Tibial nerve (tissue), 4 donors: ENCODE results near the gene EREG. TPM values are rescaled to one million over a fixed set of nuclear protein-coding genes. Genes with fewer than 3 reads are reported as not detected.
A peak's percentile ranks its signal among the peaks of the same experiment; 100 is the strongest.

Experiments
- DNase-seq, 2 donors: peaks; one replicate each; pipeline ENCODE4 v3.0.0-alpha.2; 2019; ENCODE audit warnings: low spot score in 2 of 2
- H3K27ac ChIP-seq, 4 donors: fragments of 200-600 bp; sonication (generic) in 3 of 4; one replicate each; pipeline ENCODE4 v1.5.1; 2017 to 2019; ENCODE audit warnings: mild to moderate bottlenecking in 1 of 4
- H3K27me3 ChIP-seq, 2 donors: fragments of 200-600 bp; sonication (generic) in 1 of 2; one replicate each; pipeline versions ENCODE4 v1.5.1 to v1.6.0; 2017 to 2019
- H3K36me3 ChIP-seq, 3 donors: fragments of 200-600 bp; sonication (generic); one replicate each; pipeline ENCODE4 v1.5.1; 2018 to 2019
- H3K4me1 ChIP-seq, 4 donors: fragments of 200-600 bp; sonication (generic) in 3 of 4; one replicate each; pipeline ENCODE4 v1.5.1; 2017 to 2019
- H3K4me3 ChIP-seq, 4 donors: fragments of 200-600 bp; sonication (generic) in 3 of 4; one replicate each; pipeline ENCODE4 v1.5.1; 2017 to 2019; ENCODE audit warnings: mild to moderate bottlenecking in 1 of 4, moderate library complexity in 1 of 4
- H3K9me3 ChIP-seq, 4 donors: fragments of 200-600 bp; sonication (generic) in 3 of 4; one replicate each; pipeline ENCODE4 v1.5.1; 2017 to 2019
- EP300 ChIP-seq, 2 donors: sonication (generic); formaldehyde crosslinking; IDR thresholded peaks; one replicate each; pipeline ENCODE4 v1.6.1; 2017; ENCODE audit warnings: antibody characterized with exemption in 2 of 2, mild to moderate bottlenecking in 1 of 2
- POLR2A ChIP-seq, 2 donors: fragments of 450-650 bp; IDR thresholded peaks; one replicate each; pipeline ENCODE4 v1.6.1; 2017; ENCODE audit warnings: antibody characterized with exemption in 2 of 2, mild to moderate bottlenecking in 2 of 2, moderate library complexity in 2 of 2
- WGBS, 2 donors: methylation state at CpG; one replicate each; pipeline ENCODE4 v1.1.5; 2018; 5-methylcytosine and 5-hydroxymethylcytosine counted together
- total RNA-seq, 4 donors: library from RNA; depleted of rRNA; stranded (reverse); fragments of >200 nt; gene quantifications; one replicate each; pipeline ENCODE4 v1.1.0, GENCODE V29; 2016
- TF ChIP-seq, protein P1 (sequence below), 5 experiments: fragments of 200-600 bp in 3 of 5; fragments of 450-650 bp in 2 of 5; sonication (generic) in 3 of 5; IDR thresholded peaks; one replicate each; pipeline ENCODE4 v1.5.1; 2016 to 2019; ENCODE audit warnings: antibody characterized with exemption in 5 of 5, mild to moderate bottlenecking in 3 of 5, moderate library complexity in 2 of 5

EREG gene
- total RNA-seq, 4 donors from 2014 or later: 0.20 to 0.21 TPM; not detected in 2

DNA sequence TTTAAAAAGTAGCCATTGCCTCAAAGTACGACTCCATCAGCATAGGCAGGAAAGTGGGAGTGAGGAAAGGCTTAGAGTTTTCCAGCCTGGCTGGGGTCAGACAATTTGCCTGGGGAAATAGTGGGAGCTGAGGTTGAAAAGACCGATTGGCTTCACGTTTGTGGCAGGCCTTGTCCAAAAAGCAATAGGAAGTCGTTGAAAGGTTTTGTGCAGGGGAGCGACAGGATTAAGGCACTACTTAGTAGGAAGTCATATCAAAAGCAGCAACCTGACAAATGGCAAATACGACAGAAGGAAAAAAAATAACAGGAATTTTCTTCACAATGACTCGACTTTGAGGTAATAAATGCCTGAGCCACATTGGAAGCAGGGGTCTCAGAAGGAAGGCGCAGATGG, 691 bp upstream of the EREG start:
- Histone ChIP-seq H3K4me3 (no peak overlapping the region), H3K36me3 (no peaks in the 10 kb centered on the region), H3K4me1 (peaks cover 0 to 17% (median 3%) of the 10 kb centered on the region in 4 donors), H3K27ac (no peak overlapping the region), H3K27me3 (peaks cover 0 to 37% of the 10 kb centered on the region in 2 donors), H3K9me3 (no peaks in the 10 kb centered on the region)
- no peak for TF ChIP-seq POLR2A (IDR thresholded peaks at IDR 0.05)
- no peak for TF ChIP-seq EP300 (IDR thresholded peaks at IDR 0.05)
- TF ChIP-seq, protein P1, sequence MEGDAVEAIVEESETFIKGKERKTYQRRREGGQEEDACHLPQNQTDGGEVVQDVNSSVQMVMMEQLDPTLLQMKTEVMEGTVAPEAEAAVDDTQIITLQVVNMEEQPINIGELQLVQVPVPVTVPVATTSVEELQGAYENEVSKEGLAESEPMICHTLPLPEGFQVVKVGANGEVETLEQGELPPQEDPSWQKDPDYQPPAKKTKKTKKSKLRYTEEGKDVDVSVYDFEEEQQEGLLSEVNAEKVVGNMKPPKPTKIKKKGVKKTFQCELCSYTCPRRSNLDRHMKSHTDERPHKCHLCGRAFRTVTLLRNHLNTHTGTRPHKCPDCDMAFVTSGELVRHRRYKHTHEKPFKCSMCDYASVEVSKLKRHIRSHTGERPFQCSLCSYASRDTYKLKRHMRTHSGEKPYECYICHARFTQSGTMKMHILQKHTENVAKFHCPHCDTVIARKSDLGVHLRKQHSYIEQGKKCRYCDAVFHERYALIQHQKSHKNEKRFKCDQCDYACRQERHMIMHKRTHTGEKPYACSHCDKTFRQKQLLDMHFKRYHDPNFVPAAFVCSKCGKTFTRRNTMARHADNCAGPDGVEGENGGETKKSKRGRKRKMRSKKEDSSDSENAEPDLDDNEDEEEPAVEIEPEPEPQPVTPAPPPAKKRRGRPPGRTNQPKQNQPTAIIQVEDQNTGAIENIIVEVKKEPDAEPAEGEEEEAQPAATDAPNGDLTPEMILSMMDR (IDR thresholded peaks at IDR 0.05): no peak
- WGBS, 2 donors: 36% methylated on average over 8 of the region's 8 CpGs
- no peak for DNase-seq

DNA sequence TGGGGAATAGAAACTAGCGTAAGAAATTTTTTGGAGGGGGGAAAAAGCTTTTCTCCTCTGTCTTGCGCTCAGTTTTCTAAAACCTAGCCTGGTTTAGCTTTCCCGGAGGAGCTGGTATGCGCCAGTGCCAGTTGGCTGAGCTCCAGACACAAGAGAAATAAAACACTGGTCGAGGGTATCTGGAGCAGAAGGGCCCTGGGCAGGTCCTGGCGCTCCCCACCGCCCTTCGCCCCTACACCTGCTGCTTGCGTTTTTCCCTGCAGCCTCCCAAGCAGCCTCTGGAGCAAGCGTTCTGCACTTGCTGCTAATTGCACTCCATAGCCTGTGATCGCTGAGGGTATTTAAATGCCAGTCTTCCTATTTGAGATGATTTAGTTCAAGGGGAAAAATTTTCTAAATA, 816 bp downstream of the EREG start:
- Histone ChIP-seq H3K4me3 (peak overlapping the region in 2 of 4 donors; percentile 15 to 42), H3K27me3 (peaks cover 0 to 37% of the 10 kb centered on the region in 2 donors), H3K36me3 (no peaks in the 10 kb centered on the region), H3K27ac (no peak overlapping the region), H3K9me3 (no peaks in the 10 kb centered on the region), H3K4me1 (peaks cover 0 to 17% (median 3%) of the 10 kb centered on the region in 4 donors)
- WGBS, 2 donors: 13 to 14% methylated on average over 11 of the region's 11 CpGs
- no peak for TF ChIP-seq EP300 (IDR thresholded peaks at IDR 0.05)
- TF ChIP-seq POLR2A (IDR thresholded peaks at IDR 0.05): no peak
- TF ChIP-seq, protein P1 (IDR thresholded peaks at IDR 0.05): no peak
- DNase-seq: no peak

DNA sequence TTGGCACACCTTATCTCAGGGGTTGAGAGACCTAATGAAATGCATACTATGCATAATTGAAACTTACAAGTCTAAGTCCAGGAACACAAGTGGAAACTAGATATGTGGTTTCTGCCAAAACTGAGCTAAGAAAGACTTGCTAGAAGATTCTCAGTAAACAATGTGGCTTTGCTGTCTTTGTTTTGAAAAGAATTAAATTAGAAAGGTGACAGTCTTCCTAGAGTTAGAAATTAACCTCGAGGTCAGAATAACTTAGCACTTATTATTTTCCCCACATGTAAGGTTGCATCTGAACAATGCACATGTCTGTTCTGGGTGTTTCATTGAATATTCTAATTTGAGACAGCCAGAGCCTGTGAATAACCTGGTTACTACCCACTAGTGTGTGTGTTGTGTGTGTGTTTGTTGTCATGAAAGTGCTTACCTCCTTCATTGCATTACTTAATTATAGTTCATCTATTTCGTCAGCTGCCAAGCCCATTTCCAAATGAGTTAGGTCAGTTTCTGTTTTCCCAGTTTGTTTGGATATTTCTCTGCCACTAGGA, 1.5 kb downstream of the EREG start:
- no peak for DNase-seq
- H3K27me3 ChIP-seq: peaks cover 0 to 37% of the 10 kb centered on the region in 2 donors
- H3K36me3 ChIP-seq: no peaks in the 10 kb centered on the region
- TF ChIP-seq EP300 (IDR thresholded peaks at IDR 0.05) (no peak), POLR2A (IDR thresholded peaks at IDR 0.05) (no peak)
- TF ChIP-seq, protein P1 (IDR thresholded peaks at IDR 0.05): no peak
- peaks cover 0 to 17% (median 3%) of the 10 kb centered on the region in 4 donors for H3K4me1 ChIP-seq
- H3K9me3 ChIP-seq: no peaks in the 10 kb centered on the region
- H3K4me3 ChIP-seq: no peak overlapping the region
- 50 to 64% methylated on average over 2 of the region's 2 CpGs for WGBS, 2 donors
- H3K27ac ChIP-seq: no peak overlapping the region

DNA sequence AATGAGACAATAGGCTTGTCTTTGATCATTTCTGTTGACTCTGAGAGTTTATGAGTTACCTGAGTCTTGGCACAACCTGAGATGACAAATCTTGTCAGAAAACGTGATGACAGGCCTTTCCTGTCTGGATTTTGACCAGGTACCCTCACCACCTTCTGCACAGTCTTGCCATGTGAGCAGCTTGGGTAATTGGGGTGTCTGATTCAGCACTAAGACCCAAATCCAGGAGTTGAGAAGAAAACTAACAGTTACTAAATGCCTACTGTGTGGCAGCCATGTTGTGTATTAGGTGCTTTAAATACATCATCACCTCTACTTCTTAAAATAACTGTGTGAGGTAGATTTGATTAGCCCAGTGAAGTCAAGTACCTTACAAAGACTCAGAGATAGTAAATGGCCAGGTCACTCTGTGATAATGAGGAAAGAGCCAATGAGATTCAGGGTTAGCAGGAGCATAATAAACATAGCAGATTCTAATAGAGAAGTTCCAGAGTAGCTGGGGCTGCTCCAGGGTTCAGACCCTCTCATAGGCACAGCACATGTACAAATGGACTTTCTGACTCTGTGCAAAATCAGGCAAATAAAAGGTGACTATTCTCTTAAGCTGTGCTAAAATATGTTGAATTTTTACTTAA, 2.8 kb downstream of the EREG start:
- Histone ChIP-seq H3K9me3 (no peaks in the 10 kb centered on the region), H3K4me3 (no peak overlapping the region), H3K36me3 (no peaks in the 10 kb centered on the region), H3K4me1 (peaks cover 0 to 17% (median 3%) of the 10 kb centered on the region in 4 donors), H3K27ac (no peak overlapping the region), H3K27me3 (peaks cover 0 to 37% of the 10 kb centered on the region in 2 donors)
- no peak for TF ChIP-seq POLR2A (IDR thresholded peaks at IDR 0.05)
- TF ChIP-seq, protein P1 (IDR thresholded peaks at IDR 0.05): no peak
- no peak for TF ChIP-seq EP300 (IDR thresholded peaks at IDR 0.05)
- no peak for DNase-seq
- 58 to 64% methylated on average over 1 of the region's 1 CpG for WGBS, 2 donors

DNA sequence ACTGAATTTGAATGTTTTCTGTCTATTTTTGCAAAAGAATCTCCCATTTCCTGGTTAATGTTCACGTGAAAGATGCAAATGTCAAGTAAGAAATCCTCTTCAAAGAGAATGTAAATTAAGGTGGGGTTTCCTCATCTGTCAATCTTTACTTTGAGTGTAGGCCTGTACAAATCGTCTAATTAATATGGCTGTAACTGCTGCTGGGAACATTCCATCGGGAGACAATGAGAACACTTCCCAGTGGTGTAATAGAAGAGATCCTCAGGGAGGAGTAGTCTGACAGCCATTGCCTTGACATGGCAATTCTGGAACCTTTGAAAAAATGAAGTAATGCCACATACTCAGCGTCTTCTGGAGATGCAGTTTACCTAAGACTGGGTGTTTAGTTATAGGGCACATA, 3.7 kb downstream of the EREG start:
- no peak for DNase-seq
- WGBS, 2 donors: 58 to 60% methylated on average over 4 of the region's 4 CpGs
- H3K27ac ChIP-seq: no peak overlapping the region
- H3K36me3 ChIP-seq: no peaks in the 10 kb centered on the region
- TF ChIP-seq POLR2A (IDR thresholded peaks at IDR 0.05): no peak
- no peak for TF ChIP-seq EP300 (IDR thresholded peaks at IDR 0.05)
- TF ChIP-seq, protein P1 (IDR thresholded peaks at IDR 0.05): no peak
- no peaks in the 10 kb centered on the region for H3K9me3 ChIP-seq
- peaks cover 0 to 17% (median 3%) of the 10 kb centered on the region in 4 donors for H3K4me1 ChIP-seq
- no peak overlapping the region for H3K4me3 ChIP-seq
- H3K27me3 ChIP-seq: peaks cover 0 to 37% of the 10 kb centered on the region in 2 donors
